ENCODE results near the gene PPP1R37.
A peak's percentile ranks its signal among the peaks of the same experiment; 100 is the strongest.
"Not testable (repeated sequence)": the region's sequence is repeated elsewhere in the genome, so short reads cannot be mapped to it uniquely, and the experiment has no call there.

Gene PPP1R37

DNA sequence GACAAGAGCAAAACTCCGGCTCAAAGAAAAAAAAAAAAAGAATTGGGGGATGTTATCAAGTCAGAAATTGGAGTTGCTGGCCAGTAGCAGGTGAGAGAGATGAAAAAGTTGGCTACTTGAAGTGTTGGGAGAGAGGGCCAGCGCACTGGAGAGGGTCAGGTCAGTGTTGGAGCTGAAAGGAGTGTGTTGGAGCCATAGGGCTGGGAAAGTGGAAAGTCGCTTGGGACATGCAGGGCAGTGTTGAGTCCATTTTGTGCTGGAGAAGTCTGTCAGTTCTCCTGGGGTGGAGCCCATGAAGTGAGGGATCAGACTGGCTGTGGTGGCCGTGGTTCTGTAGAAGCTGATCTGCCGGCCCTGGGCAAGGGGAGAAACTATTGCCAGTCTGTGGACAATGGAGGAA, 1.7 kb downstream of the PPP1R37 start:
- DNase-seq (ENCODE audit: low read depth in 3 of 3), result no peak

- DNase-seq (ENCODE audit: low read depth in 3 of 3), result no peak
These were observed 2.8 kb downstream of the PPP1R37 start for GRCh38 chr19:45095496-45096413.

- DNase-seq (ENCODE audit: low read depth in 3 of 3), result no peak
These were observed 3.7 kb downstream of the PPP1R37 start for GRCh38 chr19:45096700-45097099.

DNA sequence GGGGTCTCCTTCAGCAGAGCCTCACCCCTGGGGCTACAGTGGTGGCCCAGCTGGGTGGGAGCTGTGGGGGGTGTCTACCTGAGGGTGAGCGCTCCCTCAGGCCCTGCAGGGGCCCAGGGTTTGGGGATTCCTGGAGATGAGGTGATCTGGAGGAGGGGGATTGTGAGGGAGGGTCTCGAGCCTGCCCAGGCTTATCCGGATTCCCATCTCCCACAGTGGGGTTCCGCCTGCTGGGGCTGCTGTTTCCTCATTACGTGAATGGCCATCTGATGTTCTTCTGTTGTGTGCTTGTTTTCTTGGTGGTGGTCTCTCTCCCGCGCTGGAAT, 4.4 kb downstream of the PPP1R37 start:
- DNase-seq (ENCODE audit: low read depth in 3 of 3), result no peak

GRCh38 chr19:45097776-45098520, 5.0 kb downstream of the PPP1R37 start:
- no peak for DNase-seq (ENCODE audit: low read depth in 3 of 3)

DNA sequence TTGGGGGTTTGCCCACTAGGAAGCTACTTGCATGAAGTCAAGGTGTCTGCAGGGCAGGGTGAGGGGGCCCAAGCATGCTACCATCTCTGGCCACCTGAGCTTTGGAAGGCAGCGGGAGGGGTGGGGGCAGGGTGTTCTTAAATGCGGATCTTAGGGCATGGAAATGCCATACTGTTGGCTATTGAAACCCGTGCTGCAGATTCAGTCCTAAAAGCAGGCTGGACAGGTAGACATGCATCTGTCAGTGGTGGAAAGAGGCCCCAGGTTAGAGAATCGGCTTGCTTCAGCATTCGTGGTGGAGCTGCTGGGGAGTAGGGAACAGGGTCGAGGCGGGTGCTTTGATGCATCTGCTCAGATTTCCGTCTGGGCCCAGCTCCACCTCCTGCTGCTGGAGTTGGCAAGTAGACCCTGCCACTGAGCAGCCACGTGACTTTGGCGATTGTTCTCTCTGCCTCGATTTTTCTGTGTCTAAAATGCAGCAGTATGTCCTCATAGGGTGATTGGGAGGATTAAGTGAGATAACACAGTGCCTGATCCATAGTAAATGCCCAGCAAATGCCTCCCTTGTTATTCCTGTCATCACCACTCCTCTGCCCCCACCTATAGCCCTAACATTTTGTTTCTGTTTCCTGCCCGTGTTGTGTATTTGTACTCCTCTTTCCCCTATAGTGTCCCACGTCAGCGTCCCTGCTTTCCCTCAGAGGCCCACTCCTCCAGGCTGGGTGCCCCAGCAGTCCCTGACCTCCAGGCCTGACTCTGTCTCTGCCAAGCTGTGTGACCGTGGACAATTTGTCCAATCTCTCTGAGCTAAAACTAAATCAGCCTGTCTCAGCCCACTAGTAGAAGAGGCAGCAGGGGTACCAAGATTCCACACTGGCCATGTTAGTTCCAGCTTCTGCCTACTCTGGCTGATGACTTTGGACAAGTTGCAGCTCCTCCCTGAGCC, 5.8 kb downstream of the PPP1R37 start:
- no peak for DNase-seq (ENCODE audit: low read depth in 3 of 3)

GRCh38 chr19:45099467-45100191, 6.7 kb downstream of the PPP1R37 start:
- DNase-seq (ENCODE audit: low read depth in 3 of 3), result no peak

DNA sequence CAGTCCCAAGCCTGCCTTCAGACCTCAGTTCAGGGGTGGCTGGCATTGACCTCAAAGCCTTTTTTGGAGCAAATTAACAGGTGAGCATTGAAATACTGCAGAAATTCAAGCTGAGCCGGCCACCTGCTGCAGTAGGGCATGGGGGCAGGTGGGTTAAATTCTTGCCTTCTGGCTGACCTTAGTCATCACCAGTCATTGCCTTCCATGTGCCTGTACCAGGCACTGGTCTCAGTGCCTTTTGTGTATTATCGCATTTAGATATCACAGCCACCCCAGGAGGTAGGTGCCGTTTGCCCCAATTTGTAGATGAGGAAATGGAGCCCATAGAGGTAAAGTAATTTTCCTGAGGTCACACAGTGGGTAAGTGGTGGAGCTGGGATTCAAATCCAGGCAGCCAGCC, 7.2 kb downstream of the PPP1R37 start:
- no peak for DNase-seq (ENCODE audit: low read depth in 3 of 3)

- no peak for DNase-seq (ENCODE audit: low read depth in 3 of 3)
These were observed 7.9 kb downstream of the PPP1R37 start for GRCh38 chr19:45100846-45101252.

DNA sequence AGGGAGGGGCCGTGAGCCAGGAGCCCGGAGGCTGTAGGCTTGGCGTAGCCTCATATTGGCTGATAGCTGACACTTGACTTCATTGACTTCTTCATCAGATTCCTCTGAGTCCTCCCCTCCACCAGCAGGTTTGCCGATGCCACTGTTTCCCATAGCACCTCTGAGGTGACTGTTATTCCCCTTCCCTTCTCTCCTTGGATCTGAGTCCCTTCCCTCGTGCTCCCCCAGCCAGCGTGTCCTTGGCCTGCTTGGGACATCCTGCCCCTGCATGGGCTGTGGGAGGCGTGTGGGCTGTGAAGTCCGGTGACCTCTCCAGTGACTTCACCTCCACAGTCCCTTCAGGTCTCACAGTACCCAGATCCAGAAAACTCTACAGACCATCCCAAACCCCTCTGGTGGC, 8.8 kb downstream of the PPP1R37 start:
- DNase-seq (ENCODE audit: low read depth in 3 of 3), result no peak

- no peak for DNase-seq (ENCODE audit: low read depth in 3 of 3)
These were observed 9.5 kb downstream of the PPP1R37 start for GRCh38 chr19:45102481-45102880.

DNA sequence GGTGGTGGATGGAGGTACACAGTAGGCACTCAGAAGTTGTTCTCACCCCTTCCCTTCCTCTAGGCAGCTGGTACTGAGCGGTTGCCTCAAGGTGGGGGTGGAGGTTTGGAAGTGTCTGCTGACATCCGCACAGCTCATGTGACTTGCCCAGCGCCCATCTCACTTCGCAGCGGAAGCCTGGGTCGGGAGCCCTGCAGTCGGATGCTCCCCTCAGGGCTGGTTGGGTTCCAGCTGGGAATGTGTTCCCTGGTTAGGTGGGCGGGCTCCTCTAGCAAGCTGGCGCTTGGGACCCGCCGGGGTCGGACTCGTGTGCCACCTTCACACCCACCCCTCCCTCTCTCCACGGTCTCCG, 10.2 kb downstream of the PPP1R37 start:
- peak in 1 of 3 donors; percentile 24 for DNase-seq (ENCODE audit: low read depth in 3 of 3)

DNA sequence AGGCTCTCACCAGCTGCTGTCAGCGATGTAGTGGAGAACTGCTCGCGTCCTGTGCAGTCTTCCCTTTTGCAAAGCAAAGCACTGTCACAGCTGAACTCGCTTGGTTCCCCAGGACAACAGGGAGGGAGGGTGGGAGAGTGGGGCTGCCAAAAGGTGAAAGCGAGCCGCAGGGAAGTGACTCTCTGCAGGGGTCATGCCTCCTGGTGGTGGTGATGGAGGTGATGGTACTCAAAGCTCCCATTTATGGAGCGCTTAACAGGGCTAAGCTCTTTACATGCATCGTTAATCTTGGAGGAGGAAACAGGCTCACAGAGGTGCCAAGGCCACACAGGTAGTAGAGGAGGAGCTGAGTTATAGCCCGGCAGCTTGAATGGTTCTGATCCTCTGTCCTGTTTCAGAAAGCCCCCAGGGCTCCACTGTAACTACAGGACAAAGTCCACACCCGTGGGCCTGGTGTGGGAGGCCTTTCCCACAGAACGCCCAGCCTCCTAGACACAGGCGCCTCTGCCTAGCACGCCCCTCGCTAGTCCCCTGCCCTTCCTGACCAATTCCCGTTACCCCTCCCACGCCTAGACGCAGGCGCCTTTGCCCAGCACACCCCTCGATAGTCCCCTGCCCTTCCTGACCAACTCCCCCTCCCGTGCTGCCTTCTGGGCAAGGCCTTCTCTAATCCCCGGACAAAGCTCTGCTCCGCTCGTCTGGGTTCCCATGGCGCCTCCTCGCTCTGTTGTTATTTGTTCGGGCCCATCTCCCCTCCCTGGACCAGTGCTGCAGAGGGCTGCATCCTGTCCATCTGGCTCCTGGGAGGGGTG, 10.7 kb downstream of the PPP1R37 start:
- DNase-seq (ENCODE audit: low read depth in 3 of 3), result no peak

- no peak for DNase-seq (ENCODE audit: low read depth in 3 of 3)
These were observed 11.8 kb downstream of the PPP1R37 start for GRCh38 chr19:45104658-45105349.

- DNase-seq (ENCODE audit: low read depth in 3 of 3), result not testable (repeated sequence)
These were observed 13.4 kb downstream of the PPP1R37 start for GRCh38 chr19:45106363-45106762.

GRCh38 chr19:45107621-45108150, 14.7 kb downstream of the PPP1R37 start:
- no peak for DNase-seq (ENCODE audit: low read depth in 3 of 3)

DNA sequence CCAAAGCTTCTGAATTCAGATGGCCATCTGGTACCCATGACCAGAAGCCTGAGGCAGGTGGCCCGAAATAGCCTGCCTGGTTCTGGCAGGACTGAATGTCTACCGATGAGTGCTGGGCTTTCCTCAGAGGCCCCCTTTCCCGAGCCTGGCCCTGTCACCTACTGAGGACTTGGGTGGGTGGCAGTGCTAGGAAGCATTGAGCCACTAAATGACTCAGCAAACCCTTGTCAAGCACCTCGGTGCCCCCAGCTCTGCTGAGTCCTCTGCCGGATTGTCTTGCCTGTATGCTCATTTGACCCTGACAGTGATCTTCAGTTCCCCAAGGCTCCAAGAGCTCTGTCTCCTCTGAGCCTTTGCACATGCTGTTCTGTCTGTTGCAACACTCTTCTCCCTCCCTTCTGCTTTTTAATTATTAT, 17.9 kb downstream of the PPP1R37 start:
- no peak for DNase-seq (ENCODE audit: low read depth in 3 of 3)

GRCh38 chr19:45112111-45112827, 19.3 kb downstream of the PPP1R37 start:
- no peak for DNase-seq (ENCODE audit: low read depth in 3 of 3)

- no peak for DNase-seq (ENCODE audit: low read depth in 3 of 3)
These were observed 20.6 kb downstream of the PPP1R37 start for GRCh38 chr19:45113628-45114027.
